OCI-LY1 (cell line): ENCODE data around the gene NMNAT1.

ENCODE experiments used
- H2AFZ ChIP-seq: fragments of 200-600 bp; sonication (generic), shearing (Covaris generic); 2 replicates; pipeline ENCODE4 v1.6.0; 2014; ENCODE audit warnings: antibody characterized with exemption, mild to moderate bottlenecking, low read length
- H3F3A ChIP-seq: fragments of 200-600 bp; sonication (generic), shearing (Covaris generic); 2 replicates; pipeline ENCODE4 v1.6.0; 2014; ENCODE audit warnings: mild to moderate bottlenecking, antibody characterized with exemption, low read length, moderate library complexity; ENCODE audit not compliant: insufficient read depth
- H3K27ac ChIP-seq: fragments of 200-600 bp; sonication (generic); 2 replicates; pipeline ENCODE4 v1.5.1; 2014; ENCODE audit warnings: low read length, mixed run types, mild to moderate bottlenecking, low read depth; ENCODE audit not compliant: poor library complexity, severe bottlenecking
- H3K27me3 ChIP-seq: fragments of 200-600 bp; sonication (generic); 2 replicates; pipeline ENCODE4 v1.6.0; 2014; ENCODE audit warnings: antibody characterized with exemption, mild to moderate bottlenecking, low read length, moderate library complexity; ENCODE audit not compliant: insufficient read depth
- H3K36me3 ChIP-seq: fragments of 200-600 bp; sonication (generic); 2 replicates; pipeline ENCODE4 v1.6.1; 2014; ENCODE audit warnings: mild to moderate bottlenecking, antibody characterized with exemption, low read length, moderate library complexity, mixed read lengths; ENCODE audit not compliant: insufficient read depth
- H3K4me1 ChIP-seq: fragments of 200-600 bp; sonication (generic); 2 replicates; pipeline ENCODE4 v1.5.1; 2014; ENCODE audit warnings: mild to moderate bottlenecking, low read length, moderate library complexity; ENCODE audit not compliant: insufficient read depth, severe bottlenecking
- H3K4me2 ChIP-seq: fragments of 200-600 bp; sonication (generic), shearing (Covaris generic); 2 replicates; pipeline ENCODE4 v1.6.1; 2014; ENCODE audit warnings: low read length
- H3K4me3 ChIP-seq: fragments of 200-600 bp; sonication (generic); 2 replicates; pipeline ENCODE4 v1.5.1; 2014; ENCODE audit warnings: low read length, low read depth, mild to moderate bottlenecking, mixed read lengths; ENCODE audit not compliant: poor library complexity, severe bottlenecking
- H3K79me2 ChIP-seq: fragments of 200-600 bp; shearing (Covaris generic); 2 replicates; pipeline ENCODE4 v1.6.1; 2016; ENCODE audit warnings: mixed run types, low read length, mixed read lengths; ENCODE audit not compliant: insufficient read depth
- H3K9ac ChIP-seq: fragments of 200-600 bp; sonication (generic), shearing (Covaris generic); 2 replicates; pipeline ENCODE4 v1.6.1; 2014; ENCODE audit warnings: mild to moderate bottlenecking, low read length, mixed read lengths
- H3K9me2 ChIP-seq: fragments of 200-600 bp; sonication (generic), shearing (Covaris generic); 2 replicates; pipeline ENCODE4 v1.6.1; 2014; ENCODE audit warnings: low read depth, mild to moderate bottlenecking, low read length, mixed read lengths
- H3K9me3 ChIP-seq: fragments of 200-600 bp; shearing (Covaris generic); 2 replicates; pipeline ENCODE4 v1.6.1; 2014; ENCODE audit warnings: low read length, mixed read lengths
- H4K20me1 ChIP-seq: fragments of 200-600 bp; sonication (generic), shearing (Covaris generic); 2 replicates; pipeline ENCODE4 v1.6.0; 2016; ENCODE audit warnings: mild to moderate bottlenecking, low read length; ENCODE audit not compliant: insufficient read depth
- CTCF ChIP-seq: fragments of 200-600 bp; sonication (generic), shearing (Covaris generic); IDR thresholded peaks from 2 replicates; pipeline ENCODE4 v1.5.1; 2017; ENCODE audit warnings: mild to moderate bottlenecking, antibody characterized with exemption, low read length, moderate library complexity, mixed read lengths
- EZH2 ChIP-seq: fragments of 200-600 bp; sonication (generic), shearing (Covaris generic); IDR thresholded peaks from 2 replicates; pipeline ENCODE4 v1.8.0; 2017; ENCODE audit warnings: borderline replicate concordance, mixed run types, mild to moderate bottlenecking, antibody characterized with exemption, low read length, moderate library complexity, mixed read lengths

NMNAT1 gene

GRCh38 chr1:9990944-9991343 lies 47.7 kb downstream of the NMNAT1 start:
- H2AFZ ChIP-seq: no peak overlapping the region
- no peak overlapping the region for H3K27ac ChIP-seq
- H3F3A ChIP-seq: no peaks in the 10 kb centered on the region
- no peaks in the 10 kb centered on the region for H3K4me1 ChIP-seq
- H4K20me1 ChIP-seq: no peaks in the 10 kb centered on the region
- H3K4me3 ChIP-seq: no peak overlapping the region
- no peak overlapping the region for H3K9ac ChIP-seq
- TF ChIP-seq EZH2: no peak
- TF ChIP-seq CTCF: no peak
- H3K79me2 ChIP-seq: no peaks in the 10 kb centered on the region
- H3K4me2 ChIP-seq: no peak overlapping the region
- no peaks in the 10 kb centered on the region for H3K9me2 ChIP-seq
- H3K27me3 ChIP-seq: no peaks in the 10 kb centered on the region
- H3K9me3 ChIP-seq: no peaks in the 10 kb centered on the region
- no peaks in the 10 kb centered on the region for H3K36me3 ChIP-seq

GRCh38 chr1:9992910-9993309 lies 49.6 kb downstream of the NMNAT1 start:
- Histone ChIP-seq H2AFZ (no peak overlapping the region), H3K4me2 (no peak overlapping the region), H3K79me2 (no peaks in the 10 kb centered on the region), H3K27ac (no peak overlapping the region), H3K4me3 (no peak overlapping the region), H3K27me3 (no peaks in the 10 kb centered on the region), H3K9ac (no peak overlapping the region), H3K9me2 (no peaks in the 10 kb centered on the region), H4K20me1 (no peaks in the 10 kb centered on the region), H3K9me3 (no peaks in the 10 kb centered on the region), H3K4me1 (no peaks in the 10 kb centered on the region), H3F3A (no peaks in the 10 kb centered on the region), H3K36me3 (no peaks in the 10 kb centered on the region)
- TF ChIP-seq CTCF (no peak), EZH2 (no peak)

GRCh38 chr1:9993561-9994075 lies 50.3 kb downstream of the NMNAT1 start:
- Histone ChIP-seq H2AFZ (no peak overlapping the region), H3K27ac (no peak overlapping the region), H3K4me3 (no peak overlapping the region), H3F3A (no peaks in the 10 kb centered on the region), H3K79me2 (no peaks in the 10 kb centered on the region), H3K27me3 (no peaks in the 10 kb centered on the region), H3K9ac (no peak overlapping the region), H3K9me3 (no peaks in the 10 kb centered on the region), H3K4me2 (no peak overlapping the region), H3K4me1 (no peaks in the 10 kb centered on the region), H3K9me2 (no peaks in the 10 kb centered on the region), H4K20me1 (no peaks in the 10 kb centered on the region), H3K36me3 (no peaks in the 10 kb centered on the region)
- no peak for TF ChIP-seq EZH2
- TF ChIP-seq CTCF: no peak
